KMS-11 (cell line): ENCODE results near the gene MEIOSIN.
"Not testable (repeated sequence)": the region's sequence is repeated elsewhere in the genome, so short reads cannot be mapped to it uniquely, and the experiment has no call there.

Experiments used
- H2AFZ ChIP-seq: fragments of 200-600 bp; sonication (generic); 2 replicates; pipeline ENCODE4 v1.6.1; 2016; ENCODE audit warnings: antibody characterized with exemption, mixed run types, low read depth
- H3K27ac ChIP-seq: fragments of 200-600 bp; sonication (generic); 2 replicates; pipeline ENCODE4 v1.6.1; 2016; ENCODE audit warnings: mild to moderate bottlenecking, mixed run types
- H3K27me3 ChIP-seq: fragments of 200-600 bp; sonication (generic); 2 replicates; pipeline ENCODE4 v1.6.1; 2017; ENCODE audit warnings: mild to moderate bottlenecking, low read depth, mixed run types, moderate library complexity; ENCODE audit not compliant: insufficient read depth
- H3K36me3 ChIP-seq: fragments of 200-600 bp; sonication (generic); 2 replicates; pipeline ENCODE4 v1.6.1; 2017; ENCODE audit warnings: mild to moderate bottlenecking, mixed run types; ENCODE audit not compliant: insufficient read depth
- H3K4me1 ChIP-seq: fragments of 200-600 bp; sonication (generic); 2 replicates; pipeline ENCODE4 v1.6.1; 2016; ENCODE audit warnings: mild to moderate bottlenecking, low read depth, mixed run types; ENCODE audit not compliant: poor library complexity, severe bottlenecking
- H3K4me2 ChIP-seq: fragments of 200-600 bp; sonication (generic); 2 replicates; pipeline ENCODE4 v1.7.0; 2016; ENCODE audit warnings: mild to moderate bottlenecking, mixed run types
- H3K4me3 ChIP-seq: fragments of 200-600 bp; sonication (generic); IDR thresholded peaks from 2 replicates; pipeline ENCODE4 v1.6.1; 2017; ENCODE audit warnings: low read depth, low read length, mixed read lengths; ENCODE audit not compliant: insufficient read depth
- H3K79me2 ChIP-seq: fragments of 200-600 bp; sonication (generic); 2 replicates; pipeline ENCODE4 v1.6.1; 2016; ENCODE audit warnings: low read depth, mixed run types; ENCODE audit not compliant: insufficient read depth
- H3K9ac ChIP-seq: fragments of 200-600 bp; sonication (generic); 2 replicates; pipeline ENCODE4 v1.6.1; 2016; ENCODE audit warnings: mild to moderate bottlenecking, mixed run types
- H4K20me1 ChIP-seq: fragments of 200-600 bp; sonication (generic); 2 replicates; pipeline ENCODE4 v1.6.1; 2016; ENCODE audit warnings: mild to moderate bottlenecking, mixed run types; ENCODE audit not compliant: insufficient read depth
- CTCF ChIP-seq: fragments of 200-600 bp; sonication (generic); conservative IDR thresholded peaks from 2 replicates; pipeline ENCODE4 v1.6.1; 2017; ENCODE audit warnings: low read depth, mild to moderate bottlenecking, antibody characterized with exemption, low read length, moderate library complexity, mixed read lengths

The MEIOSIN gene

DNA sequence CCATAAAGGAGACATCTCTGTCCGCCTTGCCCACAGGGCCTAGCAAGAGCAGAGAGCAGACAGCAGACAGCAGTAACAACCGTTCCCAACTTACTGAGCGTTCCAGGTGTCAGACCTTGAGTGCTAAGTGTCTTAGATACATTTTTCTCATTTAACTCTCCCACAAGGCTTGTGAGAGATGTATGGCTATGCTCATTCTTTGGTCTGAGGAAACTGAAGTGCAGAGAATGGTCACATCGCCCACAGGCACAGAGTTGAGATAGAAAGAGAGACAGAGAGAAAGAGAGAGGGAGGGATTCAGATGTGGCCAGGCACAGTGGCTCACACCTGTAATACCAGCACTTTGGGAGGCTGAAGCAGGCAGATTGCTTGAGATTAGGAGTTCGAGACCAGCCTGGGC is 14.3 kb downstream of the MEIOSIN start:
- H2AFZ ChIP-seq = no peak overlapping the region
- TF ChIP-seq CTCF = no peak
- no peak overlapping the region for H3K4me3 ChIP-seq
- no peaks in the 10 kb centered on the region for H3K36me3 ChIP-seq
- H3K79me2 ChIP-seq = no peaks in the 10 kb centered on the region
- peaks cover 19% of the 10 kb centered on the region; the same call in 1 of the 2 replicates for H3K27me3 ChIP-seq
- H3K27ac ChIP-seq = no peak overlapping the region
- H3K4me1 ChIP-seq = no peaks in the 10 kb centered on the region
- H3K9ac ChIP-seq = no peak overlapping the region
- H3K4me2 ChIP-seq = no peak overlapping the region
- H4K20me1 ChIP-seq = no peaks in the 10 kb centered on the region

DNA sequence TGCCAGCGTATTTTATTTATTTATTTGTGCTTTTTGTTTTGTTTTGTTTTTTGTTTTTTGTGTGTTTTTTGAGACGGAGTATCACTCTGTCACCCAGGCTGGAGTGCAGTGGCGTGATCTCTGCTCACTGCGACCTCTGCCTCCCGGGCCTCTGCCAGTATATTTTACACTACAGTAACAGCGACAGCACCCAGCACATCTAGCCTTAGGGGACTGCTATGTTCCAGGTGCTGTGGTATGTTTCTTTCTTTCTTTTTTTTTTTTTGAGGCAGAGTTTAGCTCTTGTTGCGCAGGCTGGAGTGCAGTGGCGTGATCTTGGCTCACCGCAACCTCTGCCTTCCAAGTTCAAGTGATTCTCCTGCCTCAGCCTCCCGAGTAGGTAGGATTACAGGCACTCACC is 18.2 kb downstream of the MEIOSIN start:
- not testable (repeated sequence) for H3K4me3 ChIP-seq, H3K27ac ChIP-seq, H4K20me1 ChIP-seq, H3K9ac ChIP-seq, H3K36me3 ChIP-seq, H3K27me3 ChIP-seq, H3K4me2 ChIP-seq, H2AFZ ChIP-seq, H3K79me2 ChIP-seq, H3K4me1 ChIP-seq

- no peaks in the 10 kb centered on the region; the same call in 1 of the 2 replicates for H3K27me3 ChIP-seq
- H3K4me1 ChIP-seq = no peaks in the 10 kb centered on the region
- no peaks in the 10 kb centered on the region for H4K20me1 ChIP-seq
- no peak overlapping the region for H3K9ac ChIP-seq
- no peak overlapping the region for H3K4me3 ChIP-seq
- no peaks in the 10 kb centered on the region for H3K79me2 ChIP-seq
- no peak overlapping the region for H2AFZ ChIP-seq
- TF ChIP-seq CTCF = no peak
- H3K4me2 ChIP-seq = no peak overlapping the region
- H3K36me3 ChIP-seq = no peaks in the 10 kb centered on the region
- H3K27ac ChIP-seq = no peak overlapping the region
These were observed 19.4 kb downstream of the MEIOSIN start for GRCh38 chr19:45752639-45753038.

GRCh38 chr19:45753548-45753947 is 20.3 kb downstream of the MEIOSIN start:
- H3K79me2 ChIP-seq = no peaks in the 10 kb centered on the region
- H3K36me3 ChIP-seq = no peaks in the 10 kb centered on the region
- H2AFZ ChIP-seq = no peak overlapping the region
- H3K27ac ChIP-seq = no peak overlapping the region
- H3K4me2 ChIP-seq = no peak overlapping the region
- no peaks in the 10 kb centered on the region for H3K4me1 ChIP-seq
- no peak overlapping the region for H3K9ac ChIP-seq
- no peak overlapping the region for H3K4me3 ChIP-seq
- no peak for TF ChIP-seq CTCF
- H3K27me3 ChIP-seq = no peaks in the 10 kb centered on the region
- no peaks in the 10 kb centered on the region for H4K20me1 ChIP-seq

DNA sequence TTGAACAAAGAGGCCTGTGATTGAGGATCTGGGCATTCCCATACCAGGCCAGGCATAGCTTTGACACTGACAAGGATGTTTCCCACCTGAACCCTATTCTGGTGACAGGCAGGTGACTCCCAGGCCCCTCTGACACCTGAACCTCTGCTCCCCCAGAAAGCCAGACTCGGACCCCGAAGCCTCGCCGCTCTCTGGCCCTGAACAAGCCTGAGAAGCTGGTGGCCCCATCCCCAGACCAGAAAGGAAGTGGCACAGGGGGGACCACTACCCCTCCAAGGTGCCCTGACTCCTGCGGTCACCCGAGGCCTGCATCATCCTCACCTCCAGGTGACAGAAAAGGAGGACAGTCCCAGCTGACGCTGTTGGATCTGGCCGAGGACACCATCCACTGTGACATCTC is 21.1 kb downstream of the MEIOSIN start:
- no peak overlapping the region for H3K4me2 ChIP-seq
- no peaks in the 10 kb centered on the region for H4K20me1 ChIP-seq
- TF ChIP-seq CTCF = no peak
- no peaks in the 10 kb centered on the region for H3K27me3 ChIP-seq
- H3K9ac ChIP-seq = no peak overlapping the region
- no peak overlapping the region for H3K27ac ChIP-seq
- no peaks in the 10 kb centered on the region for H3K79me2 ChIP-seq
- H3K36me3 ChIP-seq = no peaks in the 10 kb centered on the region
- no peaks in the 10 kb centered on the region for H3K4me1 ChIP-seq
- H3K4me3 ChIP-seq = no peak overlapping the region
- H2AFZ ChIP-seq = no peak overlapping the region
